ENCODE data around the gene PCCA.

The PCCA gene

DNA sequence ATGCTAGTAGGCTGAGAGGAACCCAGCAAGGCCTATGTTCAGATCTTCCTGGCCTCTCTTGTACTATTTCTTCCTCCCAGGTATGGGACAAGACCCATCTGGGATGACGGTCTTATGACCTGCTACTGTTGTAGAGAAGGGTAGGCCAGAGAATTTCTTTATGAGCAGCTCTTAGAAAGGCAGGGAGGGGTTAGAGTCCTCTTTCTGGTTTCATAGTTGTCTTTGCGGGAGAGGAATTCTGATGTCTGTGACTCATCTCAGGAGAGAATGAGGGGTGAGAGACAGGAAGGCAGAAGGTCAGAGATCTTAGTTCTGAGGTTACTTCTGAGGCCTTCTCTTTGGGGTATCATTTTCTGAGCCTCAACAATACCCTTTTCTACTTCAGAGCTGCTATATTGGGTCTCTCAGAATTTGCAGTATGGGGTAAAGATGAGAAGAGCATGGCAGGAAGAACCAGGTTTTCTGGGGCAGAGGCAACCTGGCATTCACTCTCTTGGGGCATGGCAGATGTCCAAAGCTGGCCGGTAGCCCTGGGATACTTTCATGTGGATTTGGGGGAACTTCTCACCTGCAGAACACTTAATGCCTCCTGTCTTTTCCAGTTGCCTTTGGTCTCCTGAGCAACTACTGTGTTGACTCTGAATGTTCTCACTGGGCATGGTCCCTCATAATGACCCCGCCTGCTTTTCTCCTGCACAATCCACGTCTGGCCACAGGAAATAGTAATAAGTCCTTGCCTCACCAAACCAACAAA lies 345.3 kb downstream of the PCCA start:
- DNase-seq, result no peak

- no peak for DNase-seq
Measured at GRCh38 chr13:100436099-100436498, 347.2 kb downstream of the PCCA start.

DNA sequence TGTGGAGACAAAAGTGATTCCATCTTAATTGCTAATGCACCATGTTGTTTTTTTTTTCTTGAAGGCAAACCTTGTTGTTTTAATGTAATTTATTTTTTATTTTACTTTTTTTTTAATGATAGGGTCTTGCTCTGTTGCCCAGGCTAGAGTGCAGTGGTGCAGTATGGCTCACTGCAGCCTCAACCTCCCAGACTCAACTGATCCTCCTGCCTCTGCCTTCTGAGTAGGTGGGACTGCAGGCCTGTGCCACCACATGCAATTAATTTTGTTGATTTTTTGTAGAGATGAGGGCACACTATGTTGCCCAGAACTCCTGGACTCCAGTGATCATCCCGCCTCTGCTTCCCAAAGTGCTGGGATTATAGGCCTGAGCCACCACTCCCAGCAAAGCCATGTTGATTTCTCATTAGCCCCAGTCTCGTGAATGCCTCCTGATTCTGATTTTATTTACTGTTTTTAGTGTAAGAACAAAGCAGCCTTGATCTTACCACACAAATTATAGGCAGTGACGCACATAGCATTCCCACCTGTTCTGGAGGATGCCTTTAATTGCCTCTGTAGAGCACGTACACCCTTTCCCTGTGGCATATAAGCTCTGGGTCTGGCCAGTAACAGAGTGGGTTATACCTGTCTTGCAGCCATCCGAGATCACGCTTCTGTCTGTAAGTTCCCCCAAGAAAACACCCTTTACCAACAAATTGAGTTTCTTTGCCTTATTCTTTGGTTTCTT lies 349.3 kb downstream of the PCCA start:
- peak in 1 of 3 experiments; percentile 48 for DNase-seq

- peak in 2 of 3 experiments; percentile 25 to 78 for DNase-seq
Measured at GRCh38 chr13:100439247-100439970, 350.5 kb downstream of the PCCA start.

GRCh38 chr13:100440751-100441425 lies 352.0 kb downstream of the PCCA start:
- DNase-seq, result no peak

DNA sequence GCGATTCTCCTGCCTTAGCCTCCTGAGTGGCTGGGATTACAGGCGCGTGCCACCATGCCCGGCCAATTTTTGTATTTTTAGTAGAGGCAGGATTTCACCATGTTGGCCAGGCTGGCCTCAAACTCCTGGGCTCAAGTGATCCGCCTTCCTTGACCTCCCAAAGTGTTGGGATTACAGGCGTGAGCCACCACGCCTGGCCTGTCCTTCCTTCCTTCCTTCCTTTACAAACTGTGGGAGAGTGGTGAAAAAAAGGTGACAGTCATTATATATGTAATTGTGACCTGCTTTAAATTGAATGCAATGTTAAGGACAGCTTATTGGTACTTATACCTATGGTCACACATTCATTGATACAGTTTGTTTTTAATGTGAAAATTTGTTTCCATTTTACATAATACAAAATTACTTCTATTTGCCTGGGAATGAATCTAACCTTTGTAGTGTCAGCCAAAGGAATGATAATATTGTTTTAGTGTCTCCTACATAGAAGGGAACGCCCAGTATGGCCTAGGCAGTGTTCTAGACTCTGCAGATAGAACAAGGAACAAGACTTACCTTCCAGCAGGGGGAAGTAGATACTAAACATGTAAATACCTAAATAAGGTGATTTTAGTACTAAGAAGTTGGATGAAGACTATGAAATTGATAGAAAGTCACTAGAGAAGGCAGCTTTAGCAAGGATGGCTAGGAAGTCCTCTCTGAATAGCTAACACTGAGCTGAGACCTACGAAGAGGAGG lies 353.4 kb downstream of the PCCA start:
- no peak for DNase-seq

DNA sequence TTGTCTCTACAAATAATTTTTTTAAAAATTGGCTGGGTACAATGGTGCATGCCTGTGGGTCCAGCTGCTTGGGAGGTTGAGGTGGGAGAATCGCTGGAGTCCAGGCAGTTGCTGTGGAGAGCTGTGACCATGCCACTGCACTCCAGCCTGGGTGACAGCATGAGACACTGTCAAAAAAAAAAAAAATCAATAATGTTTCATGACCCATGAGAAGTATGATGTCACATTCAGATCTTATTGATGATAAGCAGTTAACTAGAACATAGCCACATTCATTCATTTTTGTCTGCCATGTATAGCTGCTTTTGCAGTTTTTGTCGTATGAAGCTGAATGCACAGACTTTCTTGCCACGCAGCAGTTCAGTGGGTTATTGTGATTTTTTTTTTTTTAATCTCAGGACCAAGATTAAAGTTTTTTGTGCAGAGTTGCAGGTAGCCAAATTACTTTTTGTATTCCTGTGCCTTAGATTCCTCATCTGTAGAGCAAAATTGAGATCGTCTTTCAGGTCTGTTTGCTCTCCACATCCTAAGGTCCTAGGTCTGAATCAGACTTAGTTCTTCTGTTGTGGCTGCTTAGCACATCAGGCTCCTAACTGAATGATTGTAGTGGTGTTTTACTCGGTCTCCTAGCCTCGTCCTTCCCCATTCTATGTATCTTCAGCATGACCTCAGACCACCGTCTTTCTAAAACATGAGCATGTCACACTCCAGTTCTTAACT lies 354.5 kb downstream of the PCCA start:
- no peak for DNase-seq

- no peak for DNase-seq
Measured at GRCh38 chr13:100443998-100444328, 355.1 kb downstream of the PCCA start.

DNA sequence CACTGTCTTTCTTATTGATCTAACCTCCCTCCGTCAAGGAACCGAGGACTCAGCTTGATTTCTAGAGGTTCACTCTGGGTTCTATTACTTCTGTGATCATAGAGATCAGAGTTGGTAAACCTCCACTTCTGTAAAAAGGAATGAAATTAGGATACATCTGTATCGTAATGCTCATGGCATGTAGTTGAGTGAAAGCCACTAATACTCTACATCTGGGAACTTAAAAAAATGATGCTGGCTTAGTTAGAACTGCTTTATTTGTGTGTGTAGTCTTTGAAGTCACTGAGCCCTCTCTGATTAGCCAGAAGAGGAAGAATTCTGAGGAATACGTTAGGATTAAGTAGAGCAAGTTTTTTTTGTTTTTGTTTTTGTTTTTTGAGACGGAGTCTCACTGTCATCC lies 358.9 kb downstream of the PCCA start:
- DNase-seq, result no peak

DNA sequence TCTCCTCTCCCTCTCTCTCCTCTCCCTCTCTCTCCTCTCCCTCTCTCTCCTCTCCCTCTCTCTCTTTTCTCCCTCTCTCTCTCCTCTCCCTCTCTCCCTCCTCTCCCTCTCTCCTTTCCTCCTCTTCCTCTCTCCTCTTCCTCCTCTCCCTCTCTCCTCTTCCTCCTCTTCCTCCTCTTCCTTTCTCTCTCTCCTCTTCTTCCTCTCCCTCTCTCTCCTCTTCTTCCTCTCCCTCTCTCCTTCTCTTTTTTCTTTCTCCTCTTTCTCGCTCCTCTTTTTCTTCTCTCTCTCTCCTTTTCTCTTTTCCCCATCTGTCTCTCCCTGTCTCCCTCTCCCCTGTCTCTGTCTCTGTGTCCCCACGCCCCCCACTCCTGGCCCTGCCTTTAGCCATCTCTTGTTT lies 363.0 kb downstream of the PCCA start:
- DNase-seq, result no peak

DNA sequence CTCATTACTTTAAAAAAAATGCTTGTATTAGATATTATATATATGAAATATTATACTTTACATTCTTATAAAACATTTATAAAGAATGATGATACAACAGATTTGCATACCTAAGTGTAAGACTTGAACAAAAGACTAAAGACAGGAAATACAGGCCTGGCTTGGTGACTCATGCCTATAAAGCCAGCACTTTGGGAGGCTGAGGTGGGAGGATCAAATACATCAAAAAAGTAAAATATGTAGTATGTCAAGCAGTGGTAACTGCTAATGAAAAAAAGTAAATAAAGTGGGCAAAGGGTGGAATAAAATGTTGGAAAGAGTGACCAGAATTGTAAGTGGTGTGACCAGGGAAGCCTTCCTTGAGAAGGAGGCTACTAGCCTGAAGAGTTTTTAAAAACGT lies 366.0 kb downstream of the PCCA start:
- DNase-seq, result no peak

DNA sequence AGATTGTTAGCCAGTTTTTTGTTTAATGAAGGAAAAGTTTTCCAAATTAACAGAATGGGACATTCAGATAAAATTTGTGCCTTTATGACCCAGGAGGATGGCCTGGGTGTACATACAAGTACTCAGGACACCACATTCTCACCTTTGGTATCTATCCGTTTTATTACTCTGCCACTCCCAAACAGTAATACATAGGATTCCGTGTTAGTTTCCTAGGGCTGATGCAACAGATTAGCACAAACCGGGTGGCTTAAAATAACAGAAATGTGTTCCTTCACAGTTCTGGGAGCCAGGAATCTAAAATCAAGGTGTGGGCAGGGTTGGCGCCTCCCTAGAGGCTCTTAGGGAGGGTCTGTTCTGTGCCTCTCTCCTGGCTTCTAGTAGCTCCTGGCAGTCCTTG lies 369.8 kb downstream of the PCCA start:
- DNase-seq, result no peak

DNA sequence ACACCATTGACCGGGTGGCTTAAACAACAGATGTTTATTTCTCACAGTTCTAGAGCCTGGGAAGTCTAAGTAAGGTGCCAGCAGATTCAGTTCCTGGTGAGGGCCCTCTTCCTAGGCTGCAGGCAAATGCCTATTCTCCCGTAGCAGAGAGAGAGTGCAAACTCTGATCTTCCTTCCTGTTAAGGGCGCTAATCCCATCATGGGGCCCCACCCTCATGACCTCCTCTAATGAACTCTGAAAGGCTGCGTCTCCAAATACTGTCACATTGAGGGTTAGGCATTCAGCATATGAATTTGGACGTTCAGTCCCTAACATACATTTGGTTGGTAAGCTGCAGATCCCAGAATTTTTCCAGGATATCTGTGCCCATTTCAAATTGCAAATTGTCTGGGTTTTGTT lies 370.9 kb downstream of the PCCA start:
- DNase-seq, result no peak

GRCh38 chr13:100460266-100460665 lies 371.4 kb downstream of the PCCA start:
- DNase-seq, result peak in 1 of 3 experiments; percentile 25

DNA sequence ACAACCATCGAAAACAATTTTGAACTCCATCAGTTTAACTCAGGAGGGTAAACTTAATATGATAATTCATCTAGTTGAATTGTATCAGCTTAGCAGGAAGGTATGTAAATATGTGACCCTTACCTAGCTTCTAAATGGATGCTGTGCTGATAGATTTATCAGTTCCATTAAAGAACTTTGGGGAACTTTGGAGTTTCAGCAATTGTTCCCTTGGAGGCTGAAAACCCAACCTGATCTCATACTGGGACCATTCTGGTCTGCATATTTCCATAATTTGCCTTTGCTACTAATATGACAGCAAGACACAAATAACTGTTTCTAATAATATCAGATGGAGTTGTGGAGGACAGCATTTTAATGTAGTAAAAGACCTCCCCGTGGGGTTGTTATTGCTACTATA lies 371.9 kb downstream of the PCCA start:
- peak in 1 of 3 experiments; percentile 48 for DNase-seq

- peak in 2 of 3 experiments; percentile 69 to 87 for DNase-seq
Measured at GRCh38 chr13:100461309-100462030, 372.6 kb downstream of the PCCA start.

DNA sequence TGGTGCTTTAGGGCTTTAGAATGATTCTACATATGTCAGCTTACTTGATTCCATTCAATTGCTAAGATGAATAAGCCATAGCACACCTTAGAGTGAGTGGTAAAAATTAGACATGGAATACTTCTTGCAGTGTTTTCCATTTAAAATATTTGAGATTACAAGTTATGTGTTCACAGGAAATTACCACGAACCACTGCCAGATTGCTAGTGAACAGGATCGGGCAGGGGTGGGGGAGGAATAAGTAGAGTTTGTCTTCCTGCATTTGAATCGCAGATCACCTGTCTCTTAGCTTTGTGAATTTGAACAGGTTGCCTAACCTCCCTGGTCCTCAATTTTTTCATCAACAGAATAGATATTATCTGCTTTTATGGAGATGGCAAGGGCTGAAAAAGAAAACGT lies 375.1 kb downstream of the PCCA start:
- DNase-seq, result no peak

DNA sequence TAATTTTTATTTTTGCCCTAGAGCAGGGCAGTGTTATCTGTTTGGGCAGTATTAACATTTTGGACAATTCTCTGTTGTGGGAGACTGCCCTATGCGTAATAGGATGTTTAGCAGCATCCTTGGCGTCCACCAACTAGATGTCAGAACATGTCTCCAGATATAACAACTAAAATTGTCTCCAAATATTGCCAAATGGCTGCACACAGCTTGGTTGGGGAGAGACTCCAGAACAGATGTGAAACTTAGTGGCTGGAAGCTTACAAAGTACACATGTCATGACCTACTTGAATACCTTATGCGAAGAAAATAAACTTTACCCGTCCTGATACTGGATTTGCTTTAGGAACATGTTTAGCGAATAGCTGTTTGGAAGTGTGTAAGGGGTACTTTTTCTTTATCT lies 376.7 kb downstream of the PCCA start:
- DNase-seq, result no peak

DNA sequence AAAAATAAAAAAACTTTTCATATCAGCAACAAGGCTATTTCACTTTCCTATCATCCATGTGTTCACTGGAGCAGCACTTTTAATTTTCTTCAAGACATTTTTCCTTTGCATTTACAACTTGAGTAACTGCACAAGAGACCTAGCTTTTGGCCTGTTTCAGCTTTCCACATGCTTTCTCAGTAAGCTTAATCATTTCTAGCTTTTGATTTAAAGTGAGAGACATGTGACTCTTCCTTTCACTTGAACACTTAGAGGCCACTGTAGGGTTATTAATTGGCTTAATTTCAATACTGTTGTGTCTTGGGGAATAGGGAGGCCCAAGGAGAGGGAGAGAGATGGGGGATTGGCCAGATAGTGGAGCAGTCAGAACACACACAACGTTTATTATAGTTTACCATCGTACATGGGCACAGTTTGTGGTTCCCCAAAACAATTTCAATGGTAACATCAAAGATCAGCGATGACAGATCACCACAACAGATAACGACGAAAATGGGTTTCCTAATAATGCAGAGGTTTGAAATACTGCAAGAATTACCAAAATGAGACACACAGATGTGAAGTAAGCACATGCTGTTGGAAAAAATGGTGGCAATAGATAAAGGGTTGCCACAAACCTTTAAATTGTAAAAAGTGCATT lies 382.1 kb downstream of the PCCA start:
- no peak for DNase-seq

GRCh38 chr13:100473087-100473486 lies 384.2 kb downstream of the PCCA start:
- DNase-seq, result peak in 1 of 3 experiments; percentile 35
